Progenitor cell of endocrine pancreas (in vitro differentiated cells): ENCODE measurements around the gene ASCC3. TPM values are rescaled to one million over a fixed set of nuclear protein-coding genes. Genes with fewer than 3 reads are reported as not detected.

Experiments used
- DNase-seq: peaks from one replicate; pipeline ENCODE4 v3.0.0; 2021; ENCODE audit warnings: low spot score; ENCODE audit not compliant: unreplicated experiment
- H3K27ac Mint-ChIP-seq: 2 replicates; pipeline ENCODE4 v1.8.0; 2021; ENCODE audit warnings: mild to moderate bottlenecking, moderate library complexity, mixed read lengths
- H3K27me3 Mint-ChIP-seq: 2 replicates; pipeline ENCODE4 v1.8.0; 2021; ENCODE audit warnings: mixed read lengths
- H3K36me3 Mint-ChIP-seq: 2 replicates; pipeline ENCODE4 v1.8.0; 2022; ENCODE audit warnings: mixed read lengths; ENCODE audit not compliant: insufficient read depth
- H3K4me1 Mint-ChIP-seq: 2 replicates; pipeline ENCODE4 v1.8.0; 2021; ENCODE audit warnings: low read depth, mixed read lengths
- H3K4me3 Mint-ChIP-seq: 2 replicates; pipeline ENCODE4 v1.8.0; 2021; ENCODE audit warnings: low read depth, mild to moderate bottlenecking, moderate library complexity, mixed read lengths
- H3K9me3 Mint-ChIP-seq: 2 replicates; pipeline ENCODE4 v1.8.0; 2021; ENCODE audit warnings: low read depth, mixed read lengths
- CTCF ChIP-seq: fragments of 200-600 bp; sonication (generic); IDR thresholded peaks from one replicate; pipeline ENCODE4 v1.5.0; 2021; ENCODE audit warnings: antibody characterized with exemption, mild to moderate bottlenecking; ENCODE audit not compliant: unreplicated experiment
- long read RNA-seq: library from polyadenylated mRNA; unstranded; transcript quantifications from one replicate; pipeline ENCODE4 v2.0.0, GENCODE V29; 2020
- total RNA-seq: library from RNA; stranded (reverse); gene quantifications from 2 replicates; pipeline ENCODE4 v1.2.1, GENCODE V29; 2021

The ASCC3 gene
- 36.6 and 45.2 TPM in 2 replicates for total RNA-seq
- long read RNA-seq, partial matches to known transcripts = 38 of 47 reads
- long read RNA-seq, other reads (novel, unspliced or antisense) = 9 of 47 reads

GRCh38 chr6:100880853-100881706 is at the start of gene ASCC3:
Gene ASCC3, minus strand, starts transcription at chr6:100881329. Its CDS starts 13,332 bp downstream, at chr6:100867997.
- H3K4me3 Mint-ChIP-seq = peak within 1 kb of the TSS; percentile 99
- peaks cover 21% of the 10 kb centered on the region for H3K4me1 Mint-ChIP-seq
- H3K36me3 Mint-ChIP-seq = peaks cover 1% of the 10 kb centered on the region
- peak; percentile 74 for DNase-seq
- TF ChIP-seq CTCF = no peak
- H3K27ac Mint-ChIP-seq = peak within 1 kb of the TSS; percentile 99
- no peaks in the 10 kb centered on the region for H3K9me3 Mint-ChIP-seq
- no peaks in the 10 kb centered on the region for H3K27me3 Mint-ChIP-seq

GRCh38 chr6:100925749-100926148 is 44.6 kb upstream of the ASCC3 start:
- no peaks in the 10 kb centered on the region for H3K36me3 Mint-ChIP-seq
- no peak for TF ChIP-seq CTCF
- H3K27ac Mint-ChIP-seq = no peak overlapping the region
- H3K4me3 Mint-ChIP-seq = no peak overlapping the region
- no peaks in the 10 kb centered on the region for H3K4me1 Mint-ChIP-seq
- peaks cover 2% of the 10 kb centered on the region for H3K9me3 Mint-ChIP-seq
- H3K27me3 Mint-ChIP-seq = no peaks in the 10 kb centered on the region
- no peak for DNase-seq

GRCh38 chr6:100924534-100925227 is 43.6 kb upstream of the ASCC3 start:
- no peaks in the 10 kb centered on the region for H3K27me3 Mint-ChIP-seq
- no peaks in the 10 kb centered on the region for H3K36me3 Mint-ChIP-seq
- H3K9me3 Mint-ChIP-seq = no peaks in the 10 kb centered on the region
- H3K27ac Mint-ChIP-seq = no peak overlapping the region
- no peak for DNase-seq
- peaks cover 4% of the 10 kb centered on the region for H3K4me1 Mint-ChIP-seq
- no peak for TF ChIP-seq CTCF
- no peak overlapping the region for H3K4me3 Mint-ChIP-seq

GRCh38 chr6:100923481-100924165 is 42.5 kb upstream of the ASCC3 start:
- no peak for DNase-seq
- TF ChIP-seq CTCF = no peak
- Mint-ChIP-seq H3K4me1 (peaks cover 4% of the 10 kb centered on the region), H3K4me3 (no peak overlapping the region), H3K36me3 (no peaks in the 10 kb centered on the region), H3K27me3 (no peaks in the 10 kb centered on the region), H3K9me3 (no peaks in the 10 kb centered on the region), H3K27ac (no peak overlapping the region)

GRCh38 chr6:100920028-100920605 is 39.0 kb upstream of the ASCC3 start:
- no peak overlapping the region for H3K4me3 Mint-ChIP-seq
- no peaks in the 10 kb centered on the region for H3K9me3 Mint-ChIP-seq
- H3K27ac Mint-ChIP-seq = no peak overlapping the region
- DNase-seq = no peak
- no peak for TF ChIP-seq CTCF
- no peaks in the 10 kb centered on the region for H3K27me3 Mint-ChIP-seq
- H3K36me3 Mint-ChIP-seq = no peaks in the 10 kb centered on the region
- H3K4me1 Mint-ChIP-seq = peaks cover 4% of the 10 kb centered on the region
